Measurements from ENCODE around the gene LAMA3.

DNA sequence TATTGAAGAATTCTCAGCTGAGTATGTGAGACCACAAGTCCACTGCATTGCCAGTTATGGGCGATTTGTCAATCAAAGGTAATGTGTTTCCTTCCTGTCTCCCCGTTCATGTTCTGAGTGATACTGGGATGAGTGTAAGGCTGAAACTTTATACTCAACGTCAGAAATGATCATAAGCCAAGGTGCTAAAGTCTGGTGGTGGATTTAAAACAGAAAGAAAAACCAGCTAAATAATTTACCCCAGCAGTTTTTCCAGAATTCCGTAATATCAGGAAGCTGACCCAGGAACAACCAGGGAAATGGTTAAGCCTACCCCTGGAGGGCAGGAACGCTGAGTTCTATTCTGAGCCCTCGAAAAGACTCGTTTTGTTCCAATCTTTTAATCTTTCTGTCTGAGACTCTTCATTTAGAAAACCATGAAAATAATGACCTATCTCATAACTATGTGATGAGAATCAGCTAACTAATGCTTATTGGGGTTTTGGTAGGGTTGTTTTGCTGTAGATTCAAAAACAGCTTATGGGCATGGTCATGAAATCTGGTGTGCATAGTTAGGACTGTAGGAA, 149.6 kb downstream of the LAMA3 start:
- TF ChIP-seq CTCF (conservative IDR thresholded peaks at IDR 0.05): no peak
- no peak for TF ChIP-seq ZFX (IDR thresholded peaks at IDR 0.05)

Data from C4-2B (cell line).